Immature natural killer cell (primary cell): Measurements from ENCODE around the gene DNAJA1. TPM values are rescaled to one million over a fixed set of nuclear protein-coding genes. Genes with fewer than 3 reads are reported as not detected.
"Not testable (repeated sequence)": the region's sequence is repeated elsewhere in the genome, so short reads cannot be mapped to it uniquely, and the experiment has no call there.

ENCODE experiments used
- DNase-seq, 3 donors: peaks; one replicate each; pipeline ENCODE4 v3.0.0; 2022; ENCODE audit warnings: mixed read lengths in 1 of 3
- H3K27ac Mint-ChIP-seq, 6 donors: one replicate each; pipeline ENCODE4 v1.8.0; 2020; ENCODE audit warnings: mixed read lengths in 6 of 6, mild to moderate bottlenecking in 5 of 6, inconsistent platforms in 4 of 6, moderate library complexity in 3 of 6
- H3K27me3 Mint-ChIP-seq, 3 donors: one replicate each; pipeline ENCODE4 v1.8.0; 2020 to 2021; ENCODE audit warnings: low read depth in 3 of 3, mild to moderate bottlenecking in 3 of 3, mixed read lengths in 3 of 3, moderate library complexity in 3 of 3, inconsistent platforms in 1 of 3
- H3K36me3 Mint-ChIP-seq, 3 donors: one replicate each; pipeline ENCODE4 v1.8.0; 2020; ENCODE audit warnings: mixed read lengths in 3 of 3, inconsistent platforms in 2 of 3, mild to moderate bottlenecking in 2 of 3
- H3K4me1 Mint-ChIP-seq, 2 donors: one replicate each; pipeline ENCODE4 v1.8.0; 2020; ENCODE audit warnings: inconsistent platforms in 2 of 2, mild to moderate bottlenecking in 2 of 2, mixed read lengths in 2 of 2, moderate library complexity in 1 of 2
- H3K4me3 Mint-ChIP-seq, 5 donors: one replicate each; pipeline ENCODE4 v1.8.0; 2020; ENCODE audit warnings: mild to moderate bottlenecking in 5 of 5, mixed read lengths in 5 of 5, inconsistent platforms in 3 of 5, moderate library complexity in 3 of 5
- H3K9me3 Mint-ChIP-seq, 6 donors: one replicate each; pipeline ENCODE4 v1.8.0; 2020; ENCODE audit warnings: mild to moderate bottlenecking in 6 of 6, mixed read lengths in 6 of 6, inconsistent platforms in 4 of 6, moderate library complexity in 3 of 6
- polyA plus RNA-seq, 3 donors: library from polyadenylated mRNA; unstranded; fragments of 300-500 nt; fragmentation: Illumina TruSeq; gene quantifications; one replicate each; pipeline ENCODE4 v1.2.3, GENCODE V29; 2021

DNAJA1 gene
- polyA plus RNA-seq, 3 donors from 2014 or later, result 64.2 to 108 (median 95.2) TPM

DNA sequence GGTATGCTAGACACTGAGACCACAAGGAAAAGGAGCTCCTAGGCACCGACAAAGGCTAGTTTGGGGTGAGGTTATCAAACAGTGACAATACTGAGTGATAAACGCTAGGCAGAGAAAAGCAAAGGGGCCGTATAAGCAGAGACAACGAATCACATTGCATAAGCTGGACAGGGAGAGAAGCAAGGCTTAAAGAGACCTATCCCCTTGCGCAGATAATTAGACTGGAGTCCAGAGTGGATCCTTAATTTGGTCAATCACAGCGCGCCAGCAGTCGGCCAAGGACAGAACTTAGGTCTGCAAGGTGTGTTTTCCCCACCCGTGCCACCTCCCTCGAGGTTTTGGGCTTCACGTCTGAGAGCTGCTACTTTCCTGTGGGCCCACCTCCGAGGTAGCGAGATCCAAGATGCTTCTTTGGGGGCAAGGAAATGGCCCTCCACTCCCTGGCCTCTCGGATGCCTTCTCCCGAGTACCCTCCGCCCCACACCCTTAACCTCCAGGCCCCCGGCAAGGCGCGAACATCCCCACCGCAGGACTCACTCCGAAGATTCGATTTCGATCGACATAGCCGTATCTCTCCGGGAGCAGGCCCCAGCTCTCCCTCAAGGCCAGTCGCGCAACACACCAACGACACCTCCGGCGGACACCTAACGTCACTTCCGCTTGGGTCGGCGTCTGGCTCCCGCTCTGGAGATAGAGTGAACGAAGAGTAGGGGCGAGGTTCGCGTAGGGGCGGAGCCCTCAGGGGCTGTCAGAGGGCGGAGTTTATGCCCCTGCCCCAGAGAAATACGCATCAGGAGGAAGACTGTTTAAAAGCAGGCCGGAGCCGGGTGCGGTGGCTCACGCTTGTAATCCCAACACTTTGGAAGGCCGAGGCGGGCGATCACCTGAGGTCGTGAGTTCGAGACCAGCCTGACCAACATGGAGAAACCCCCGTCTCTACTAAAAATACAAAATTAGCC is 51.3 kb downstream of the DNAJA1 start, which contains the start of gene SMU1:
Gene SMU1, minus strand, starts transcription at position 629 of the 959 bp plus-strand sequence. Its CDS starts 66 bp downstream, at position 563.
- Mint-ChIP-seq H3K36me3 (peaks cover under 1 to 20% (median 9%) of the 10 kb centered on the region in 3 donors), H3K4me1 (peaks cover 23 to 36% of the 10 kb centered on the region in 2 donors), H3K9me3 (no peaks in the 10 kb centered on the region), H3K27ac (peak within 1 kb of the TSS; percentile 98 to 100 (median 99)), H3K4me3 (peak within 1 kb of the TSS; percentile 94 to 99 (median 95)), H3K27me3 (peaks cover 7 to 15% (median 11%) of the 10 kb centered on the region in 3 donors)
- peak; percentile 93 to 95 (median 95) for DNase-seq

DNA sequence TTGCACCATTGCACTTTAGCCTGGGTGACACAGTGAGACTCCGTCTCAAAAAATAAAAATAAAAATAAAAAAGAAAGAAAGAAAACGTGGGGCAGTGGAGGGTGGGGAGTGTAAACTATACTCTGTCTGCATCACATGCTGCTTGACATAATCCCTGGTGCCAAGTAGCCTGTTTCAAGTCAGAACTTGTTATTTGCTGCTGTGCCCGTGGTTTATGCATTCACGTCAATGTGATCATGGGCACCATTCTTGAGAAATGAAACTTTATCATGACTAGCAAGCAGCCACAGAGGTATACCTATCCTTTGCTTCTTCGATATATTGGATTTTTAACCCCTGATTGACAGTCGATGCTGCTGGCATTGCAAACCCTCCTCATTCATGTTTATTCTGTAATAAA is 55.5 kb downstream of the DNAJA1 start:
- H3K4me3 Mint-ChIP-seq, result no peak overlapping the region
- H3K9me3 Mint-ChIP-seq, result no peaks in the 10 kb centered on the region
- H3K27me3 Mint-ChIP-seq, result peaks cover 9 to 15% (median 13%) of the 10 kb centered on the region in 3 donors
- H3K27ac Mint-ChIP-seq, result no peak overlapping the region
- DNase-seq, result no peak
- no peaks in the 10 kb centered on the region for H3K36me3 Mint-ChIP-seq
- peaks cover 27% of the 10 kb centered on the region in 2 donors for H3K4me1 Mint-ChIP-seq

DNA sequence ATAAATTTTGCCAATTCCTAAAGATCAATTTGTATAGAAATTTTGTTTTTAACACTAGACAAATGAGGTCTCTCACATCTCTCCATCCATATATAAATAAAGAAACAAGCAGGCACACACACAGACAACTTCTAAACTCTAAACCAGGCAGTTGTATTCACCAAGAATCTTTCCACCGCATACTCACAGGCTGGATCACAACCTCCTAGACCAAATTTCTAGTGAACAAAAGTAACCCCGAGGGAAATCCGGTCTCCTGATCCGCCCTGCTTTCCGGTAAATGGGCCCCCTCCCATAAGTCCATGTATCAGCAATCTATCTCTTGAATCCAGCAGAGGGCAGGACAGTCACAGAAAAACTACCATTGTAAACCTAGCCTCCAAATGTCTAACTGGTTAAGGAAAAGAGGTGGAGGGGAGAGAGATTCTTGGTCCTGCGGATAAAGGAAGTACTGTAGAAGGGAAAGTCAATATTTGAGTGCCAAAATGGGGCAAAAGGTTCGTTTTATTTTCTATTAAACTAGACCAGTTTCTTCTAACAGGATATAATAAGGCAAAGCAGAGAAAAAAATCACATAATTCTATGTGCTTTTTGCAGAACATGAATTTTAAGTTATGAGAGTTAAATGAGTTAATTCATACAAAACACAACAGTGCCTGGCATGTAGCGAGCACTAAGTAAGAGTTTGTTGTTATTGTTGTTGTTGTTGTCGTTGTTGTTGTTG is 56.2 kb downstream of the DNAJA1 start:
- Mint-ChIP-seq H3K4me1 (peaks cover 19 to 21% of the 10 kb centered on the region in 2 donors), H3K4me3 (no peak overlapping the region), H3K27me3 (peaks cover 9 to 14% (median 12%) of the 10 kb centered on the region in 3 donors), H3K27ac (no peak overlapping the region), H3K9me3 (no peaks in the 10 kb centered on the region), H3K36me3 (no peaks in the 10 kb centered on the region)
- peak; percentile 68 to 74 (median 74) for DNase-seq

DNA sequence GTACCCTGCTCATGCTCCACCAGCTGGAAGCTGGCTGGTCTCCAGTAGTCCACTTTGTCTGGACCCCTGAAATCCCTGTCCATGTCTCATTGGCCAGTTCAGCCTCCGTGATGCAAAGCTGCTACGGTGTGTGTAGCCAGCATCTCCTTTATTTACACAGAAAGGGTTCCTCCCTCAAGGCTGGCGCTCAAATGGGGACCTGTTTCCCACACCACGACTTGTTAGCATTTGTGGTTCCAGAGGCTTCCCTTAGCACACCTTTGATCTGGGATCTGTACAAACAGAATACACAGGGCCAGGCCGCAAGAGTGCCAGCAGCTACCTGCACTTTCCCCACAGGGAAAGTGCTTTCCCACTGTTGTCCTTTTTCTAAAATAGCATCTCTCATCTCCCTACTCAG is 57.1 kb downstream of the DNAJA1 start:
- H3K36me3 Mint-ChIP-seq, result no peaks in the 10 kb centered on the region
- H3K9me3 Mint-ChIP-seq, result no peaks in the 10 kb centered on the region
- H3K4me3 Mint-ChIP-seq, result peak overlapping the region in 2 of 5 donors; percentile 6 to 27
- H3K27me3 Mint-ChIP-seq, result peaks cover 2 to 6% (median 6%) of the 10 kb centered on the region in 3 donors
- H3K4me1 Mint-ChIP-seq, result peaks cover 13 to 14% of the 10 kb centered on the region in 2 donors
- H3K27ac Mint-ChIP-seq, result peak overlapping the region in 5 of 6 donors; percentile 3 to 75 (median 56)
- DNase-seq, result peak in 1 of 3 donors; percentile 14

DNA sequence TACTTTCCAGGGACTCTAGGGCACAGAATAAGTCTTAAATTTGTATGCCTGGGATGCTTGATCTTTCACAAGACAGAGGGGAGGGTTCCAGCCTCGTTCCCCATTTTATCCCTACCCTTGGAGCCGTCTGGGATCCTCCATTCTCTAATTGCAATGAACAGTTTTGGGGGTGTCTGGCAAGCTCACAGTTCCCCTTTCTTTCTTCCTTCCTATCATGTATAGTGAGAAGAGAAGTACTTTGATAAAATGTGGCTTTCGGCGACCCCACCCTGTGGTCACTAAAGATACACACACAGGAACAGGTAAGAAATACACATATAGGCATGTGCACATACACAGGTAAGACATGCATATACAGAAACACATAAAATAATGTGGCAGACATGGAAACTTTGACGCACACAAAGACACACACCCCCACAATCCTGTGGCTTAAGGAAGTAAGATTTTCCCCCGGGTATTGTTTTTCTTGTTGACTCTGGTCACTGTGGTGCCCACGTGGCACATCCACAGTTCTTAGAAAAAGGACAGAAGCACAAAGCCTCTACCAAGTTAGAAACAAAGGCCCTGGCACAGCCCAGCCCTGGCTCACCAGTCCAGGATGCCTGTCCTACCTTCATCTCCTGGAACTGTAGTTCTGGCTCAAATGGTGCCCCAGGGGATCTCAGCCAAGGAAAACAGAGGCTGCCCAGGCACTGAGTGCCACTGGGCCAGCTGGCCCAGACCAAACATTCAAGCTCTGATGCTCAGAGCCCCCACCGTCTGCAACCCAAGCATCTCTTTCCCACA is 57.7 kb downstream of the DNAJA1 start:
- H3K27me3 Mint-ChIP-seq, result peaks cover 2 to 3% (median 2%) of the 10 kb centered on the region in 3 donors
- no peaks in the 10 kb centered on the region for H3K9me3 Mint-ChIP-seq
- peak overlapping the region in 5 of 6 donors; percentile 16 to 75 (median 56) for H3K27ac Mint-ChIP-seq
- H3K36me3 Mint-ChIP-seq, result no peaks in the 10 kb centered on the region
- no peak for DNase-seq
- H3K4me1 Mint-ChIP-seq, result peaks cover 12 to 13% of the 10 kb centered on the region in 2 donors
- peak overlapping the region; percentile 3 to 27 (median 6) for H3K4me3 Mint-ChIP-seq

DNA sequence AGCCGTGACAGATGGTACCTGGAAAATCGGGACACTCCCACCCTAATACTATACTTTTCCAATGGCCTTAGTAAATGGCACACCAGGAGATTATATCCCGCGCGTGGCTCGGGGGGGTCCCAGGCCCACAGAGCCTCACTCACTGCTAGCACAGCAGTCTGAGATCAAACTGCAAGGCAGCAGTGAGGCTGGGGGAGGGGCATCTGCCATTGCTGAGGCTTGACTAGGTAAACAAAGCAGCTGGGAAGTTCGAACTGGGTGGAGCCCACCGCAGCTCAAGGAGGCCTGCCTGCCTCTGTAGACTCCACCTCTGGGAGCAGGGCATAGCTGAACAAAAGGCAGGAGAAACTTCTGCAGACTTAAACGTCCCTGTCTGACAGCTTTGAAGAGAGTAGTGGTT is 60.6 kb downstream of the DNAJA1 start:
- not testable (repeated sequence) for H3K9me3 Mint-ChIP-seq, H3K4me3 Mint-ChIP-seq, H3K36me3 Mint-ChIP-seq, H3K27ac Mint-ChIP-seq, H3K27me3 Mint-ChIP-seq, DNase-seq
- H3K4me1 Mint-ChIP-seq, result peaks cover 10 to 13% of the 10 kb centered on the region in 2 donors

Other genes starting within 250 kb of the DNAJA1 start
- gene TMEM215, start 241.7 kb upstream of the DNAJA1 start, polyA plus RNA-seq, result not detected
- 10 to 100 TPM; 32.7 to 43.1 (median 33.8) TPM for gene APTX, start 23.6 kb upstream of the DNAJA1 start, polyA plus RNA-seq
- 10 to 100 TPM; 15.5 to 35.7 (median 22.5) TPM for gene SMU1, start 51.4 kb downstream of the DNAJA1 start, polyA plus RNA-seq
- 10 to 100 TPM; 21.7 to 49.2 (median 44.2) TPM for gene B4GALT1, start 142.1 kb downstream of the DNAJA1 start, polyA plus RNA-seq
- gene SPINK4, start 214.9 kb downstream of the DNAJA1 start, polyA plus RNA-seq, result not detected
- 100 to 1,000 TPM in 2 of 3 donors, 10 to 100 TPM in 1; 94.7 to 164 (median 137) TPM for gene BAG1, start 239.4 kb downstream of the DNAJA1 start, polyA plus RNA-seq
- 10 to 100 TPM; 44.0 to 66.2 (median 57.6) TPM for gene CHMP5, start 239.8 kb downstream of the DNAJA1 start, polyA plus RNA-seq